ENCODE measurements around the gene GALNT16. TPM values are rescaled to one million over a fixed set of nuclear protein-coding genes. Genes with fewer than 3 reads are reported as not detected.

GALNT16 gene
- total and polyA plus RNA-seq, 2 donors (not counting 1 experiment from before 2014, with no cell fraction given): 0.09 to 3.4 TPM

DNA sequence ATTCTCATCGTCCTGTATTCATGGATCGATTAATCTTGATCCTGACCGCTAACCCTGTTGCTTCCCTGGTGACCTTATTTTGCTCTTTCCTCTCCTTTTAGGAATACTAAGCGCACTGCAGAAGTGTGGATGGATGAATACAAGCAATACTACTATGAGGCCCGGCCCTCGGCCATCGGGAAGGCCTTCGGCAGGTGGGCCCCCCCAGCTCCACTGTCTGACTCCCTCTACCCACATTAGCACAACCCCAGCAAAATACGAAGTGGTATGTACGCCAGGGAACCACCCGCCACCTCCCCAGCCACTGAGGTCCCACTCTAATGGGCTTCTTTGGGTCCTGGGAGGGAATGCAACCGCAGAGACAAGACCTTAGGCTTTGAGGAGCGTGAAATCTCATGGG, 79.5 kb downstream of the GALNT16 start:
- POLR2A ChIA-PET: no interaction called here
- DNase-seq (no peak), ATAC-seq (ENCODE audit: low read depth) (no peak)
- H4K20me1 ChIP-seq (ENCODE audit: control insufficient read depth, insufficient read depth, low read length, poor library complexity, severe bottlenecking): no peaks in the 10 kb centered on the region
- H3K4me1 ChIP-seq (ENCODE audit: control insufficient read depth in 2 of 2, insufficient read depth in 2 of 2, low read length in 2 of 2): no peaks in the 10 kb centered on the region
- Mint-ChIP-seq H3K27ac (no peak overlapping the region), H3K27me3 (peaks cover 31% of the 10 kb centered on the region), H3K4me1 (peaks cover 2% of the 10 kb centered on the region), H3K9me3 (ENCODE audit: insufficient read depth) (no peaks in the 10 kb centered on the region), H3K4me3 (no peak overlapping the region)
- no peak overlapping the region for H2AFZ ChIP-seq (ENCODE audit: insufficient read depth, low read depth, low read length, poor library complexity, severe bottlenecking)
- no peak overlapping the region for H3K9ac ChIP-seq (ENCODE audit: low read length)
- no peak for TF ChIP-seq EZH2 (IDR thresholded peaks at IDR 0.05; ENCODE audit: borderline replicate concordance, insufficient read depth, low read depth, low read length, poor library complexity, severe bottlenecking)
- TF ChIP-seq, protein P1, sequence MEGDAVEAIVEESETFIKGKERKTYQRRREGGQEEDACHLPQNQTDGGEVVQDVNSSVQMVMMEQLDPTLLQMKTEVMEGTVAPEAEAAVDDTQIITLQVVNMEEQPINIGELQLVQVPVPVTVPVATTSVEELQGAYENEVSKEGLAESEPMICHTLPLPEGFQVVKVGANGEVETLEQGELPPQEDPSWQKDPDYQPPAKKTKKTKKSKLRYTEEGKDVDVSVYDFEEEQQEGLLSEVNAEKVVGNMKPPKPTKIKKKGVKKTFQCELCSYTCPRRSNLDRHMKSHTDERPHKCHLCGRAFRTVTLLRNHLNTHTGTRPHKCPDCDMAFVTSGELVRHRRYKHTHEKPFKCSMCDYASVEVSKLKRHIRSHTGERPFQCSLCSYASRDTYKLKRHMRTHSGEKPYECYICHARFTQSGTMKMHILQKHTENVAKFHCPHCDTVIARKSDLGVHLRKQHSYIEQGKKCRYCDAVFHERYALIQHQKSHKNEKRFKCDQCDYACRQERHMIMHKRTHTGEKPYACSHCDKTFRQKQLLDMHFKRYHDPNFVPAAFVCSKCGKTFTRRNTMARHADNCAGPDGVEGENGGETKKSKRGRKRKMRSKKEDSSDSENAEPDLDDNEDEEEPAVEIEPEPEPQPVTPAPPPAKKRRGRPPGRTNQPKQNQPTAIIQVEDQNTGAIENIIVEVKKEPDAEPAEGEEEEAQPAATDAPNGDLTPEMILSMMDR (IDR thresholded peaks at IDR 0.05): no peak
- H3K9me3 ChIP-seq (ENCODE audit: control extremely low read depth in 1 of 3, control insufficient read depth in 2 of 3, insufficient read depth in 1 of 3, low read length in 2 of 3): peaks cover 0 to 3% (median 0%) of the 10 kb centered on the region in 3 donors
- H3K27me3 ChIP-seq (replicated peaks in 1 of 4; ENCODE audit: control extremely low read depth in 1 of 4, control insufficient read depth in 3 of 4, insufficient read depth in 4 of 4, low read length in 3 of 4): peaks cover 0 to 2% (median 0%) of the 10 kb centered on the region in 4 experiments
- no peak overlapping the region for H3K27ac ChIP-seq (ENCODE audit: low read length in 2 of 2)
- intact Hi-C loops (cut with micrococcal nuclease): no loop called here
- no peak overlapping the region for H3K4me2 ChIP-seq (replicated peaks; ENCODE audit: low read depth, low read length, poor library complexity, severe bottlenecking)
- H3K4me3 ChIP-seq (ENCODE audit: control extremely low read depth in 1 of 5, extremely low read depth in 1 of 5, insufficient read depth in 1 of 5, low read depth in 2 of 5, low read length in 4 of 5): no peak overlapping the region
- WGBS (ENCODE audit: insufficient coverage): 95% methylated on average over 6 of the region's 13 CpGs
- H3K79me2 ChIP-seq (ENCODE audit: control insufficient read depth, insufficient read depth, low read length): no peaks in the 10 kb centered on the region
- H3K36me3 ChIP-seq (replicated peaks in 1 of 2; ENCODE audit: control extremely low read depth in 1 of 2, control insufficient read depth in 1 of 2, extremely low read depth in 1 of 2, insufficient read depth in 2 of 2, low read length in 1 of 2): no peaks in the 10 kb centered on the region
- CTCF ChIA-PET: no interaction called here

- no peak overlapping the region for H3K27ac Mint-ChIP-seq
- ATAC-seq (ENCODE audit: low read depth): no peak
- CTCF ChIA-PET: no interaction called here
- no peaks in the 10 kb centered on the region for H3K9me3 Mint-ChIP-seq (ENCODE audit: insufficient read depth)
- peaks cover 24% of the 10 kb centered on the region for H3K27me3 Mint-ChIP-seq
- TF ChIP-seq, protein P1 (IDR thresholded peaks at IDR 0.05): no peak
- no peak for TF ChIP-seq EZH2 (IDR thresholded peaks at IDR 0.05; ENCODE audit: borderline replicate concordance, insufficient read depth, low read depth, low read length, poor library complexity, severe bottlenecking)
- H4K20me1 ChIP-seq (ENCODE audit: control insufficient read depth, insufficient read depth, low read length, poor library complexity, severe bottlenecking): no peaks in the 10 kb centered on the region
- H3K4me1 Mint-ChIP-seq: no peaks in the 10 kb centered on the region
- no peak overlapping the region for H3K9ac ChIP-seq (ENCODE audit: low read length)
- peaks cover 0 to 2% (median 0%) of the 10 kb centered on the region in 4 experiments for H3K27me3 ChIP-seq (replicated peaks in 1 of 4; ENCODE audit: control extremely low read depth in 1 of 4, control insufficient read depth in 3 of 4, insufficient read depth in 4 of 4, low read length in 3 of 4)
- no peaks in the 10 kb centered on the region for H3K79me2 ChIP-seq (ENCODE audit: control insufficient read depth, insufficient read depth, low read length)
- intact Hi-C loops (cut with micrococcal nuclease): no loop called here
- DNase-seq: no peak
- POLR2A ChIA-PET: no interaction called here
- H3K4me3 ChIP-seq (ENCODE audit: control extremely low read depth in 1 of 5, extremely low read depth in 1 of 5, insufficient read depth in 1 of 5, low read depth in 2 of 5, low read length in 4 of 5): no peak overlapping the region
- no peaks in the 10 kb centered on the region for H3K36me3 ChIP-seq (replicated peaks in 1 of 2; ENCODE audit: control extremely low read depth in 1 of 2, control insufficient read depth in 1 of 2, extremely low read depth in 1 of 2, insufficient read depth in 2 of 2, low read length in 1 of 2)
- no peak overlapping the region for H3K4me3 Mint-ChIP-seq
- no peak overlapping the region for H3K27ac ChIP-seq (ENCODE audit: low read length in 2 of 2)
- no peak overlapping the region for H2AFZ ChIP-seq (ENCODE audit: insufficient read depth, low read depth, low read length, poor library complexity, severe bottlenecking)
- no peaks in the 10 kb centered on the region for H3K4me1 ChIP-seq (ENCODE audit: control insufficient read depth in 2 of 2, insufficient read depth in 2 of 2, low read length in 2 of 2)
- H3K9me3 ChIP-seq (ENCODE audit: control extremely low read depth in 1 of 3, control insufficient read depth in 2 of 3, insufficient read depth in 1 of 3, low read length in 2 of 3): peaks cover 0 to 3% (median 0%) of the 10 kb centered on the region in 3 donors
- WGBS (ENCODE audit: insufficient coverage): 91% methylated on average over 6 of the region's 8 CpGs
- H3K4me2 ChIP-seq (replicated peaks; ENCODE audit: low read depth, low read length, poor library complexity, severe bottlenecking): no peak overlapping the region
Measured at GRCh38 chr14:69342928-69343525, 83.1 kb downstream of the GALNT16 start.
